Measurements from ENCODE around the gene HMGA1. TPM values are rescaled to one million over a fixed set of nuclear protein-coding genes. Genes with fewer than 3 reads are reported as not detected.

The HMGA1 gene
- total RNA-seq, 1 experiment from 2014 or later, result 154 TPM

DNA sequence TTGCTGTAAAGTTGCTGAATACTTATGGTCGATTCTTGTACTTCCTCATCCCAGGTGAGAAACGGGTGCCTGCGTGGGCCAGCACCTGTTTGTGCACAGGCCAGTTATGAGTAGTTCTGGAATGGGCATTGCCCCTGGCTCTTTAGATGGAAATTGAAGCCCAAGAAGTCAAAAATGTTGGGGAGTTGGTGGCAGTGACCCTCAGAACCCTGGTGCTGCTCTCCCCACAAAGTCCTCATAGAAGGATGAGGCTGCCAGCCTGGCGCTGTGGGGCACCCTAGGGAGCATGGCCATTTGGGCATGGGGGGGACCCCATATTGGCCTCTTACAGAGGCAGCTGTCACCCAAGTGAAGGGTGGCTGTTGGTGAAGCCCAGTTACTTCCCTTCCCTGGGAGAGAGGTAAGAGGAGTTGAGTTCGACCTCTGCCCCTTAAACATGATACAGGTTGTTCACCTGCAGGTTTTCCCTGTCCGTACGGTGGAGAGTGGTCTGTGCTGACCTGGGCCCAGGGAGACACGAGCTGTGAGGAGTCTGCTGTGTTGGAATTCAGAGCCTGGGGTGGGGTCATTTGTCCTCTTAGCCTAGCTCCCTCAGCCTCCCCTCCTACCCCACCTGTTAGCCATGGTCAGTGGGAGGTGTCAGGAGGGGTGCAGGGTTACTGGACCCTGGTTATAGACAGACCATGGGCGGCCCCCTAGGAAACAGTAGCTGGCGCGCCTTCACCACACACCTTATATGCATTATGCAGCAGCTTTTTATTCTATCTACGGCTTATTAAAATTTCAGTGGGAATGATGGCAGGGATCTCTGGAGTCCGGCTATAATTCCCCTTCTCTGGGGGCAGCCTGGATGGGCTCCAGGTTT lies 4.9 kb downstream of the HMGA1 start:
- DNase-seq (ENCODE audit: unreplicated experiment), result no peak
- no peak overlapping the region for H3K27ac Mint-ChIP-seq (ENCODE audit: low read depth, unreplicated experiment)
- no peaks in the 10 kb centered on the region for H3K9me3 Mint-ChIP-seq (ENCODE audit: unreplicated experiment)
- H3K27me3 Mint-ChIP-seq (ENCODE audit: insufficient read depth, unreplicated experiment), result no peaks in the 10 kb centered on the region
- peaks cover 48% of the 10 kb centered on the region for H3K4me1 Mint-ChIP-seq (ENCODE audit: insufficient read depth, unreplicated experiment)
- POLR2A ChIA-PET, result no interaction called here
- intact Hi-C loops (cut with micrococcal nuclease), result no loop called here
- BruUV-seq (replicated peaks), result no TSS peak
- peaks cover 4% of the 10 kb centered on the region for H3K36me3 Mint-ChIP-seq (ENCODE audit: insufficient read depth, unreplicated experiment)
- TF ChIP-seq, protein P1, sequence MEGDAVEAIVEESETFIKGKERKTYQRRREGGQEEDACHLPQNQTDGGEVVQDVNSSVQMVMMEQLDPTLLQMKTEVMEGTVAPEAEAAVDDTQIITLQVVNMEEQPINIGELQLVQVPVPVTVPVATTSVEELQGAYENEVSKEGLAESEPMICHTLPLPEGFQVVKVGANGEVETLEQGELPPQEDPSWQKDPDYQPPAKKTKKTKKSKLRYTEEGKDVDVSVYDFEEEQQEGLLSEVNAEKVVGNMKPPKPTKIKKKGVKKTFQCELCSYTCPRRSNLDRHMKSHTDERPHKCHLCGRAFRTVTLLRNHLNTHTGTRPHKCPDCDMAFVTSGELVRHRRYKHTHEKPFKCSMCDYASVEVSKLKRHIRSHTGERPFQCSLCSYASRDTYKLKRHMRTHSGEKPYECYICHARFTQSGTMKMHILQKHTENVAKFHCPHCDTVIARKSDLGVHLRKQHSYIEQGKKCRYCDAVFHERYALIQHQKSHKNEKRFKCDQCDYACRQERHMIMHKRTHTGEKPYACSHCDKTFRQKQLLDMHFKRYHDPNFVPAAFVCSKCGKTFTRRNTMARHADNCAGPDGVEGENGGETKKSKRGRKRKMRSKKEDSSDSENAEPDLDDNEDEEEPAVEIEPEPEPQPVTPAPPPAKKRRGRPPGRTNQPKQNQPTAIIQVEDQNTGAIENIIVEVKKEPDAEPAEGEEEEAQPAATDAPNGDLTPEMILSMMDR (IDR thresholded peaks at IDR 0.05; ENCODE audit: unreplicated experiment), result no peak
- CTCF ChIA-PET, result interaction anchor here (0.6 to 0.7 kb wide), 2 partner anchors 189 to 368 kb away, joined by 3 read pairs; no protein-coding TSS in a partner anchor
- no peak overlapping the region for H3K4me3 Mint-ChIP-seq (ENCODE audit: unreplicated experiment)

- BruUV-seq (replicated peaks), result no TSS peak
- Mint-ChIP-seq H3K27ac (ENCODE audit: low read depth, unreplicated experiment) (no peak overlapping the region), H3K4me3 (ENCODE audit: unreplicated experiment) (no peak overlapping the region), H3K36me3 (ENCODE audit: insufficient read depth, unreplicated experiment) (peaks cover 4% of the 10 kb centered on the region), H3K4me1 (ENCODE audit: insufficient read depth, unreplicated experiment) (peaks cover 54% of the 10 kb centered on the region), H3K9me3 (ENCODE audit: unreplicated experiment) (no peaks in the 10 kb centered on the region), H3K27me3 (ENCODE audit: insufficient read depth, unreplicated experiment) (no peaks in the 10 kb centered on the region)
- DNase-seq (ENCODE audit: unreplicated experiment), result no peak
- intact Hi-C loops (cut with micrococcal nuclease), result no loop called here
- ChIA-PET CTCF (interaction anchor here (0.6 kb wide), 1 partner anchor 367 kb away, joined by 3 read pairs; no protein-coding TSS in a partner anchor), POLR2A (no interaction called here)
- TF ChIP-seq, protein P1 (IDR thresholded peaks at IDR 0.05; ENCODE audit: unreplicated experiment), result no peak
Observed at GRCh38 chr6:34242252-34243130, 5.8 kb downstream of the HMGA1 start.

DNA sequence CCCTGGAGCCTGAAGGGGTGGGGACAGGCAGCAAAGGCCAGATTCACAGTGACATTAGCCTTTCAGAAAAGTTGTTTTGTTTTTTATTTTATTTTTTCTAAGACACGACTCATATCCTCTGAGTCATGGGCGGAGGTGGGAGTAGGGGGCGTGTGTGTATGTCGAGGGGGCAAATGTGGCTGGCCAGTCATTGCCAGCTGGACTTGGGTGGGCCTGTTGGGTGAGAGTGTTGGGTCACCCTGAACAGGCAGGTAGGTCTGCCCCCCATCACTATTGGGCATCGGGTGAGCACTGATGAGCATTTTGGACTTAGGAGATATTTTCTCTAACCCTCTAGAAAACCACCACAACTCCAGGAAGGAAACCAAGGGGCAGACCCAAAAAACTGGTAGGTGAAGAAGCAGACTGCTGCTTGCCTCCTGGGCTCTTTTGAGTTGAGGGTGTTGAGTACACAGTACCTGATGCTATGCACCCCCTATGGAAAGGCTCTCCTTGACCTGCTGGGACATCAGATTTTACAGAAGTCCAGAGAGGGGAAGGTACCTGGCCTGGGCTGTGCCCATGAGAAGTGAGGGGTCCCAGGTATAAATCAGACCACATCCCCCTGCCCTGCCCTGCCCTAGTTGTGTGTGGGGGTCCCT lies 6.6 kb downstream of the HMGA1 start:
- H3K27me3 Mint-ChIP-seq (ENCODE audit: insufficient read depth, unreplicated experiment), result no peaks in the 10 kb centered on the region
- BruUV-seq (replicated peaks), result no TSS peak
- H3K36me3 Mint-ChIP-seq (ENCODE audit: insufficient read depth, unreplicated experiment), result peaks cover 4% of the 10 kb centered on the region
- intact Hi-C loops (cut with micrococcal nuclease), result no loop called here
- ChIA-PET CTCF (interaction anchor here (1.6 kb wide), 1 partner anchor 171 kb away, joined by 6 read pairs; no protein-coding TSS in a partner anchor), POLR2A (no interaction called here)
- no peaks in the 10 kb centered on the region for H3K9me3 Mint-ChIP-seq (ENCODE audit: unreplicated experiment)
- TF ChIP-seq, protein P1 (IDR thresholded peaks at IDR 0.05; ENCODE audit: unreplicated experiment), result no peak
- DNase-seq (ENCODE audit: unreplicated experiment), result peak; percentile 21
- H3K4me3 Mint-ChIP-seq (ENCODE audit: unreplicated experiment), result no peak overlapping the region
- peaks cover 60% of the 10 kb centered on the region for H3K4me1 Mint-ChIP-seq (ENCODE audit: insufficient read depth, unreplicated experiment)
- no peak overlapping the region for H3K27ac Mint-ChIP-seq (ENCODE audit: low read depth, unreplicated experiment)
